Gastrocnemius medialis (tissue), 4 donors: ENCODE measurements around the gene CALM1. TPM values are rescaled to one million over a fixed set of nuclear protein-coding genes. Genes with fewer than 3 reads are reported as not detected.

Experiments
- ATAC-seq, 2 donors: fragments of 150-250 bp; one replicate each; pipeline ENCODE4 v1.9.1; 2016
- DNase-seq, 2 donors: peaks; one replicate each; pipeline ENCODE4 v3.0.0-alpha.2; 2019
- H3K27ac ChIP-seq, 4 donors: fragments of 200-600 bp; sonication (generic); 1 replicate in 1 of 4; 2 replicates in 3 of 4; pipeline ENCODE4 v1.5.1; 2016 to 2018; ENCODE audit warnings: mild to moderate bottlenecking in 2 of 4, moderate library complexity in 1 of 4
- H3K27me3 ChIP-seq, 3 donors: fragments of 200-600 bp; sonication (generic) in 2 of 3; 1 replicate in 1 of 3; 2 replicates in 2 of 3; pipeline versions ENCODE4 v1.5.1 to v1.6.0; 2016 to 2019; ENCODE audit warnings: mild to moderate bottlenecking in 1 of 3, moderate library complexity in 1 of 3
- H3K36me3 ChIP-seq, 2 donors: fragments of 200-600 bp; sonication (generic) in 1 of 2; one replicate each; pipeline ENCODE4 v1.5.1; 2017 to 2018
- H3K4me1 ChIP-seq, 2 donors: fragments of 200-600 bp; sonication (generic) in 1 of 2; one replicate each; pipeline ENCODE4 v1.5.1; 2016 to 2017; ENCODE audit warnings: mild to moderate bottlenecking in 2 of 2
- H3K4me3 ChIP-seq, 4 donors: fragments of 200-600 bp; sonication (generic) in 3 of 4; 1 replicate in 1 of 4; 2 replicates in 3 of 4; pipeline ENCODE4 v1.5.1; 2016 to 2019; ENCODE audit warnings: mild to moderate bottlenecking in 2 of 4
- H3K9me3 ChIP-seq, 3 donors: fragments of 200-600 bp; sonication (generic) in 2 of 3; 1 replicate in 1 of 3; 2 replicates in 2 of 3; pipeline ENCODE4 v1.5.1; 2016 to 2019
- POLR2A ChIP-seq, 2 donors: fragments of 450-650 bp; IDR thresholded peaks; one replicate each; pipeline ENCODE4 v1.6.1; 2017; ENCODE audit warnings: antibody characterized with exemption in 2 of 2, mild to moderate bottlenecking in 2 of 2, moderate library complexity in 2 of 2
- in situ Hi-C, 4 donors: fragments of 200-750 bp; cut with MboI; loops; one replicate each; pipeline versions ENCODE4 v1.15.0 to v1.8.0; 2017; ENCODE audit warnings: low sequenced_read_pairs in 4 of 4
- intact Hi-C: fragments of 100-400 bp; cut with DNase I; formaldehyde crosslinking; loops from one replicate; pipeline ENCODE4 v1.15.1; 2023; ENCODE audit warnings: low total_unique reads
- total RNA-seq, 4 donors: library from RNA; depleted of rRNA; stranded (reverse); fragments of >200 nt; gene quantifications; one replicate each; pipeline versions ENCODE4 v1.1.0 to v1.2.3, GENCODE V29; 2016
- TF ChIP-seq, protein P1 (sequence below), 5 experiments: fragments of 450-650 bp in 3 of 5; fragments of 200-600 bp in 2 of 5; sonication (generic) in 2 of 5; IDR thresholded peaks in 4 of 5; conservative IDR thresholded peaks in 1 of 5; 1 replicate in 4 of 5; 2 replicates in 1 of 5; pipeline ENCODE4 v1.5.1; 2016 to 2019; ENCODE audit warnings: antibody characterized with exemption in 5 of 5, mild to moderate bottlenecking in 3 of 5, moderate library complexity in 3 of 5

Gene CALM1
- total RNA-seq = 1,000 to 10,000 TPM in 2 of 4 donors, 100 to 1,000 TPM in 2; 466 to 1,278 (median 1,009) TPM

DNA sequence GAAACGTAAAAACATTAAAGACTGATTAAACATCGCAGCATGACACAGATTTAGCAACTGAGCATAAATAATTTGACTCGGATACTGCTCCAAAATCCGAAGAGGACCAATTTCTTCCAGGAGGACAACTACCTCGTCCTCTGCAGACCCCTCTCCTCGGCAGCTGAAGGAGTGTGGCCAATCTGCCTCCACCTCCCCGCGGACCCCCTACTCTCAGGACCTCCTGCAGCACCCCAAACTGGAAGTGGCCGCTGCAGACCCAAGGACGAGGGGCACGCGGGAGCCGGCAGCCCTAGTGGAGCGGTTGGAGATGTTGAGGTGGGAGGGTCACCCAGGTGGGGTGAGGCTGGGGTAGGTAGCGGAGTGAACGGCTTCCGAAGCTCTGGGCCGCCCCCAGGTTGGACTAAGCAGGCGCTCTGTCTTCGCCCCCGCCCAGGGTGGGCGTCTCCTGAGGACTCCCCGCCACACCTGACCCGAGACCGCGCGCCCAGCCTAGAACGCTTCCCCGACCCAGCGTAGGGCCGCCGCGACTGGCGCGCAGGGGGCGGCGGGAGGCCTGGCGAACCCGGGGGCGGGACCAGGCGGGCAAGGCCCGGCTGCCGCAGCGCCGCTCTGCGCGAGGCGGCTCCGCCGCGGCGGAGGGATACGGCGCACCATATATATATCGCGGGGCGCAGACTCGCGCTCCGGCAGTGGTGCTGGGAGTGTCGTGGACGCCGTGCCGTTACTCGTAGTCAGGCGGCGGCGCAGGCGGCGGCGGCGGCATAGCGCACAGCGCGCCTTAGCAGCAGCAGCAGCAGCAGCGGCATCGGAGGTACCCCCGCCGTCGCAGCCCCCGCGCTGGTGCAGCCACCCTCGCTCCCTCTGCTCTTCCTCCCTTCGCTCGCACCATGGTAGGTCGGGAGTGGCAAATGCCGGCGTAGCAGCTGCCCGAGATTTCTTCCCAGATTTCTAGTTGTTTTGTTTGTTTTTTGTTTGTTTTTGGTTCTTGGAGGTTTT, at the start of gene CALM1:
TSS of gene CALM1 (plus strand) at position 689 of the 999 bp plus-strand sequence. CDS start at position 891, 202 bp downstream.
- H3K27ac ChIP-seq = peak within 1 kb of the TSS; percentile 91 to 94 (median 94)
- peaks cover 26 to 32% of the 10 kb centered on the region in 2 donors for H3K4me1 ChIP-seq
- H3K27me3 ChIP-seq = no peaks in the 10 kb centered on the region
- peak; percentile 100 for TF ChIP-seq POLR2A (IDR thresholded peaks at IDR 0.05)
- TF ChIP-seq, protein P1, sequence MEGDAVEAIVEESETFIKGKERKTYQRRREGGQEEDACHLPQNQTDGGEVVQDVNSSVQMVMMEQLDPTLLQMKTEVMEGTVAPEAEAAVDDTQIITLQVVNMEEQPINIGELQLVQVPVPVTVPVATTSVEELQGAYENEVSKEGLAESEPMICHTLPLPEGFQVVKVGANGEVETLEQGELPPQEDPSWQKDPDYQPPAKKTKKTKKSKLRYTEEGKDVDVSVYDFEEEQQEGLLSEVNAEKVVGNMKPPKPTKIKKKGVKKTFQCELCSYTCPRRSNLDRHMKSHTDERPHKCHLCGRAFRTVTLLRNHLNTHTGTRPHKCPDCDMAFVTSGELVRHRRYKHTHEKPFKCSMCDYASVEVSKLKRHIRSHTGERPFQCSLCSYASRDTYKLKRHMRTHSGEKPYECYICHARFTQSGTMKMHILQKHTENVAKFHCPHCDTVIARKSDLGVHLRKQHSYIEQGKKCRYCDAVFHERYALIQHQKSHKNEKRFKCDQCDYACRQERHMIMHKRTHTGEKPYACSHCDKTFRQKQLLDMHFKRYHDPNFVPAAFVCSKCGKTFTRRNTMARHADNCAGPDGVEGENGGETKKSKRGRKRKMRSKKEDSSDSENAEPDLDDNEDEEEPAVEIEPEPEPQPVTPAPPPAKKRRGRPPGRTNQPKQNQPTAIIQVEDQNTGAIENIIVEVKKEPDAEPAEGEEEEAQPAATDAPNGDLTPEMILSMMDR (IDR thresholded peaks at IDR 0.05 in 4 of 5, conservative IDR thresholded peaks at IDR 0.05 in 1 of 5) = peak in 3 of 5 experiments; percentile 16 to 56 (median 49)
- DNase-seq = peak; percentile 86 to 92
- intact Hi-C loops (loop anchor here (1.0 to 5.0 kb wide), 2 partner anchors 12 to 64 kb away; partner anchors contain the start of gene NRDE2), in situ Hi-C loops (loop anchor here (5.0 to 25.0 kb wide), 6 partner anchors 94 to 1834 kb away; partner anchors contain the start of genes PTPN21 (in 1 of the 4), RPS6KA5 (in 1 of the 4) and ZC3H14 (in 1 of the 4))
- peaks cover 0 to 17% of the 10 kb centered on the region in 2 donors for H3K36me3 ChIP-seq
- H3K4me3 ChIP-seq = peak within 1 kb of the TSS; percentile 82 to 100 (median 98)
- no peaks in the 10 kb centered on the region for H3K9me3 ChIP-seq
- peak; percentile 60 to 69 for ATAC-seq

DNA sequence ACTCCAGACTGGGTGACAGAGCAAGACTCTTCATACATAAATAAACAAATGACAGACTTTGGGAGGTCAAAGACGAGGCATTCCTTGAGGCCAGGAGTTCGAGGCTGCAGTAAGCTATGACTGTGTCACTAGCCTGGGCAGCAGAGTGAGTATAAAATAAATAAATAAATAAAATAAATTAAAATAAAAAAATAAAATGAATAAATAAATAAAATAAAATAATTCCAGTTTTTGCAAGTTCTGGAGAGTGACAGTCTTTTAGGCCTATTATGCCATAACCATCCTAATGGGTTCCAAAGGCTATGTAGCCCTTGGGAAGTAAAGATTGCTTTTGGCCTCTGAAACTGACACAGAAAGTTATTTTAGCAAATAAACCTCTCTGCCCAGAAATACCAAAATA, 48.6 kb upstream of the CALM1 start:
- H3K4me3 ChIP-seq = no peak overlapping the region
- H3K4me1 ChIP-seq = no peaks in the 10 kb centered on the region
- DNase-seq (no peak), ATAC-seq (no peak)
- intact Hi-C loops (no loop called here), in situ Hi-C loops (no loop called here)
- no peak overlapping the region for H3K27ac ChIP-seq
- no peaks in the 10 kb centered on the region for H3K9me3 ChIP-seq
- no peak for TF ChIP-seq POLR2A (IDR thresholded peaks at IDR 0.05)
- TF ChIP-seq, protein P1 (IDR thresholded peaks at IDR 0.05 in 4 of 5, conservative IDR thresholded peaks at IDR 0.05 in 1 of 5) = no peak
- no peaks in the 10 kb centered on the region for H3K36me3 ChIP-seq
- no peaks in the 10 kb centered on the region for H3K27me3 ChIP-seq

DNA sequence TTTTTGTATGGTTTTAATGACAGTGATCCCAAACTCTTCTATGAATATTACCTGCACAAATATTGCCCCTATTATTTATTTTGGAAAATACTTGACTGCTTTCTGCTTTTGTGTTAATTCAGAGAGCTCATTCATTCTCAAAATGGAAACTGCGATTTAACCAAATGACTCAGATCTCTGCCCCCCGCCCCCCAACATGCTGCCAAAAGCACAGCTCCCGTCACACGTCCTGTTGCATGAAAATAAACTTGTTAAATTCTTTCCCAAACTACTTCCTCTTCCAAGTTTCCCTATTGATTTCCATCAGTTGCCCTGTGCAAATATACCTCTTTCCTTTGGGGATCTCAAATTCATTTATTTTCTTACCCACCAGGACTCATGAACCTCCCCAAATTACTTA, 47.1 kb upstream of the CALM1 start:
- DNase-seq = no peak
- TF ChIP-seq, protein P1 (IDR thresholded peaks at IDR 0.05 in 4 of 5, conservative IDR thresholded peaks at IDR 0.05 in 1 of 5) = no peak
- TF ChIP-seq POLR2A (IDR thresholded peaks at IDR 0.05) = no peak
- intact Hi-C loops = no loop called here
- no peaks in the 10 kb centered on the region for H3K27me3 ChIP-seq
- H3K4me1 ChIP-seq = no peaks in the 10 kb centered on the region
- H3K27ac ChIP-seq = no peak overlapping the region
- H3K36me3 ChIP-seq = no peaks in the 10 kb centered on the region
- no peaks in the 10 kb centered on the region for H3K9me3 ChIP-seq
- ATAC-seq = no peak
- H3K4me3 ChIP-seq = no peak overlapping the region
- in situ Hi-C loops = no loop called here

DNA sequence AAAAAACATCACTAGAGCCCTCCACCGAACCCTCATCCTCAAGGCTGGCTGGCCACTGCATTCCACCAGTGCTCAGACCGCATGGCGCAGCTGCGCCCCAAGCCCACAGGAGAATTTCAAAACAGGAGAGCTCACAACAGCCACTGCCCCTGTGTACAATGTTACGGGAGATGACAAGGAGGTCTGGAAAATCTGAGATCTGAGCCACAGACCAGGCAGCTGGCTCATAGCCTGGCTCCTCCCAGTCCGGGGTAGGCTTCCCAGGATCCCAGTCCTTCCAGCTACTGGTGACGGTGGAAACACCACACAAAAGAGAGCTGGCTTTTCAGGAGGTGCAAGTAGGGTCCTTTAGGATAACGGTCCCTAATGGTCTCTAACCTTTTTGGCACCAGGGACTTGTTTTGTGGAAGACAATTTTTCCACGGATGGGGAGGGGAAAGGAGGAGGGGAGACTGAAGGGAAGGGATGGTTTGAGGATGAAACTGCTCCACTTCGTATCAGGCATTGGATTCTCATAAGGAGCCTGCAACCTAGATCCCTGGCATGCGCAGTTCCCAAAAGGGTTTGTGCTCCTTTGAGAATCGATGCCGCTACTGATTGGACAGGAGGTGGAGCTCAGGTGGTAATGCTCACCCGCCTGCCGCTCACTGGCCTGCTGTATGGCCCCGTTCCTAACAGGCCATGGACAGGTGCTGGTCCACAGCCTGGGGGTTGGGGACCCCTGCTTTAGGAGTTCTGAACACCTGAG, 42.1 kb upstream of the CALM1 start:
- in situ Hi-C loops = no loop called here
- ATAC-seq (no peak), DNase-seq (no peak)
- no peak overlapping the region for H3K27ac ChIP-seq
- intact Hi-C loops = no loop called here
- H3K36me3 ChIP-seq = no peaks in the 10 kb centered on the region
- H3K4me1 ChIP-seq = no peaks in the 10 kb centered on the region
- no peaks in the 10 kb centered on the region for H3K27me3 ChIP-seq
- H3K9me3 ChIP-seq = no peaks in the 10 kb centered on the region
- TF ChIP-seq, protein P1 (IDR thresholded peaks at IDR 0.05 in 4 of 5, conservative IDR thresholded peaks at IDR 0.05 in 1 of 5) = no peak
- no peak for TF ChIP-seq POLR2A (IDR thresholded peaks at IDR 0.05)
- H3K4me3 ChIP-seq = no peak overlapping the region
